ENCODE measurements around the gene TPRG1L.
"Not testable (repeated sequence)": the region's sequence is repeated elsewhere in the genome, so short reads cannot be mapped to it uniquely, and the experiment has no call there.

TPRG1L gene

GRCh38 chr1:3609769-3610526, 14.9 kb upstream of the TPRG1L start:
- no peak for DNase-seq

GRCh38 chr1:3610527-3611169, 14.2 kb upstream of the TPRG1L start:
- DNase-seq, result no peak

- DNase-seq, result peak; percentile 82
These were observed 13.4 kb upstream of the TPRG1L start, which contains the start of gene MEGF6 for GRCh38 chr1:3611170-3612019. Gene MEGF6 (minus strand): TSS chr1:3611508. CDS start chr1:3611268, 240 bp downstream.

- no peak for DNase-seq
These were observed 12.7 kb upstream of the TPRG1L start for GRCh38 chr1:3612123-3612522.

- DNase-seq, result no peak
These were observed 9.8 kb upstream of the TPRG1L start for GRCh38 chr1:3614755-3615742.

GRCh38 chr1:3616861-3617260, 8.0 kb upstream of the TPRG1L start:
- no peak for DNase-seq

- DNase-seq, result no peak
These were observed 6.9 kb upstream of the TPRG1L start for GRCh38 chr1:3617806-3618345.

- DNase-seq, result no peak
These were observed 6.3 kb upstream of the TPRG1L start for GRCh38 chr1:3618531-3618880.

- DNase-seq, result peak; percentile 79
These were observed 5.7 kb upstream of the TPRG1L start for GRCh38 chr1:3618881-3619671.

- no peak for DNase-seq
These were observed 4.1 kb upstream of the TPRG1L start for GRCh38 chr1:3620708-3621107.

GRCh38 chr1:3621151-3621671, 3.6 kb upstream of the TPRG1L start:
- DNase-seq, result not testable (repeated sequence)

GRCh38 chr1:3622102-3622501, 2.7 kb upstream of the TPRG1L start:
- DNase-seq, result not testable (repeated sequence)

GRCh38 chr1:3623441-3624199, 1.2 kb upstream of the TPRG1L start:
- DNase-seq, result no peak

- DNase-seq, result peak; percentile 29
These were observed 514 bp downstream of the TPRG1L start for GRCh38 chr1:3625151-3625907.

- DNase-seq, result no peak
These were observed 1.2 kb downstream of the TPRG1L start for GRCh38 chr1:3626025-3626424.

- DNase-seq, result no peak
These were observed 2.9 kb downstream of the TPRG1L start for GRCh38 chr1:3627515-3628253.

GRCh38 chr1:3628445-3628844, 3.6 kb downstream of the TPRG1L start:
- no peak for DNase-seq

- no peak for DNase-seq
These were observed 4.8 kb downstream of the TPRG1L start for GRCh38 chr1:3629561-3630160.

Data from stimulated activated CD4-positive, alpha-beta T cell treated with anti-CD3 and anti-CD28 coated beads, Interleukin-15, amount 100 ng/mL, for 24 hours (primary cell).